ENCODE measurements around the gene SEMA6C. TPM values are rescaled to one million over a fixed set of nuclear protein-coding genes. Genes with fewer than 3 reads are reported as not detected.
"Not testable (repeated sequence)": the region's sequence is repeated elsewhere in the genome, so short reads cannot be mapped to it uniquely, and the experiment has no call there.

Gene SEMA6C
- total RNA-seq, 4 donors from 2014 or later, result 0.91 to 3.8 (median 2.0) TPM

DNA sequence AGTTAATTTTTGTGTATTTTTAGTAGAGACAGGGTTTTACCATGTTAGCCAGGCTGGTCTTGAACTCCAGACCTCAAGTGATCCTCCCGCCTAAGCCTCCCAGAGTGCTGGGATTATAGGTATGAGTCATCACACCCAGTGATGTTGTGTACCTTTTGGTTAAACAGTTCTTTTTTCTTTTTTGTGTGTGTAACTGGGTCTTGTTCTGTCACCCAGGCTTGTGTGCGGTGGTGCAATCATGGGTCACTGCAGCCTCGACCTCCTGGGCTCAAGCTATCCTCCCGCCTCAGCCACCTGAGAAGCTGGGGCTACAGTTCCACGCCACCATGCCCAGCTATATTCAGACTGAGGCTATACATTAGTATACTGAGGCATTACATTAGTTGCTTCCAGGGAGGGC is 38.1 kb downstream of the SEMA6C start:
- WGBS, 2 donors, result 93 to 96% methylated on average over 5 of the region's 5 CpGs
- Histone ChIP-seq H3K4me1 (peaks cover 0 to 12% (median 0%) of the 10 kb centered on the region in 3 donors), H3K27me3 (no peaks in the 10 kb centered on the region), H3K27ac (no peak overlapping the region), H3K36me3 (peaks cover 0 to 67% (median 0%) of the 10 kb centered on the region in 3 donors), H3K4me3 (no peak overlapping the region), H3K9me3 (no peaks in the 10 kb centered on the region)
- intact Hi-C loops (cut with DNase I), result no loop called here
- DNase-seq, result no peak
- no peak for TF ChIP-seq POLR2A (IDR thresholded peaks at IDR 0.05)
- TF ChIP-seq CTCF (IDR thresholded peaks at IDR 0.05), result no peak

DNA sequence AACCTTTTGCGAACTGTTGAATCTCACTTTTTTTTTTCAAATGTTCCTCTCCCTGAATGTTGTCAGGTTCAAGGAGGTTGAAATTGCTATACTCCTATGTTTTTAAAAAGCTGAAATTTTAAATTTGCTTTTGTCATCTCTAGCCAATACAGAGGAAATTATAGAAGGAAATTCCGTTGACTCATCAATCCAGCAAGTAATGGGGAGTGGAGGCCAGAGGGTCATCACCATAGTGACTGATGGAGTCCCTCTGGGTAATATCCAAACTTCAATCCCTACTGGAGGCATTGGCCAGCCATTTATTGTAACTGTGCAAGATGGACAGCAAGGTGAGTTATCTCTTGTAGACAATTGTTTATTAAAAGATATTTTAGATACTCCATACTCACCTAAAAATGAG is 39.5 kb downstream of the SEMA6C start:
- intact Hi-C loops (cut with DNase I), result no loop called here

DNA sequence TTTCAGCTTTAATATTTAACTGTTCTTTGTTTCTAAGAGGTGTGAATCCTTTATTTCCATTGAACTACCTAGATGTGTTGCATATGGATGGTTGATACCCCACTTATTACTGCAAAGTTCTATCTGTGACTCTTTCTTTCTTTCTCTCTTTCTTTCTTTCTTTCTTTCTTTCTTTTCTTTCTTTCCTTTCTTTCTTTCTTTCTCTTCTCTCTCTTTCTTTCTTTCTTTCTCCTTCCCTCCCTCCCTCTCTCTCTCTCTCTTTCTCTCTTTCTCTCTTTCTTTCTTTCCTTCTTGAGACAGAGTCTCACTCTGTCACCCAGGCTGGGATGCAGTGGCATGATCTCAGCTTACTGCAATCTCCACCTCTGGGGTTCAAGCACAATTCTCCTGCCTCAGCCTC is 41.8 kb downstream of the SEMA6C start:
- H3K4me3 ChIP-seq, result no peak overlapping the region
- no peak for DNase-seq
- TF ChIP-seq POLR2A (IDR thresholded peaks at IDR 0.05) (no peak), CTCF (IDR thresholded peaks at IDR 0.05) (no peak)
- intact Hi-C loops (cut with DNase I), result loop anchor here (5.0 kb wide), 1 partner anchor 53 kb away; the partner anchor contains the start of gene TNFAIP8L2
- H3K4me1 ChIP-seq, result peaks cover 0 to 12% (median 0%) of the 10 kb centered on the region in 3 donors
- H3K27ac ChIP-seq, result no peak overlapping the region
- no peaks in the 10 kb centered on the region for H3K27me3 ChIP-seq
- peaks cover 0 to 57% (median 0%) of the 10 kb centered on the region in 3 donors for H3K36me3 ChIP-seq
- H3K9me3 ChIP-seq, result no peaks in the 10 kb centered on the region

More for the DNA sequence above, 39.5 kb downstream of the SEMA6C start:
- no peak overlapping the region for H3K4me3 ChIP-seq
- H3K36me3 ChIP-seq, result peaks cover 0 to 66% (median 0%) of the 10 kb centered on the region in 3 donors
- H3K27me3 ChIP-seq, result no peaks in the 10 kb centered on the region
- no peak for DNase-seq
- WGBS, 2 donors, result 41 to 42% methylated on average over 2 of the region's 2 CpGs
- H3K27ac ChIP-seq, result peak overlapping the region in 1 of 4 donors; percentile 36
- H3K4me1 ChIP-seq, result peaks cover 0 to 12% (median 0%) of the 10 kb centered on the region in 3 donors
- no peak for TF ChIP-seq POLR2A (IDR thresholded peaks at IDR 0.05)
- no peak for TF ChIP-seq CTCF (IDR thresholded peaks at IDR 0.05)
- no peaks in the 10 kb centered on the region for H3K9me3 ChIP-seq

DNA sequence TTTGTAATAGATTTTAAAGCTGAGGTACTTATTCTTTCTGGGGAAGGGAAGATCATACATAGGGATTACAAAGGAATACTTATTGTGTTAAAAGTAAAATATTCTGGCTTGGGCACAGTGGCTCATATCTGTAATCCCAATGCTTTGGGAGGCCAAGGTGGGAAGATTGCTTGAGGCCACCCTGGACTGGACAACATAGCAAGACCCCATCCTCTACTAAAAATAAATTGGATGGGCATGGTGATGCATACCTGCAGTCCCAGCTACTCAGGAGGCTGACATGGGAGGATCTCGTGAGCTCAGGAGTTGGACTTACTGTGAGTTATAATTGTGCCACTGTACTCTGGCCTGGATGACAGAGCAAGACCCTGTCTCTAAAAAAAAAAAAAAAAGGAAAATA is 48.3 kb downstream of the SEMA6C start:
- WGBS, 2 donors, result 93 to 100% methylated on average over 1 of the region's 1 CpG
- Histone ChIP-seq H3K36me3 (peaks cover 0 to 43% (median 0%) of the 10 kb centered on the region in 3 donors), H3K4me1 (peaks cover 0 to 8% (median 0%) of the 10 kb centered on the region in 3 donors), H3K27me3 (no peaks in the 10 kb centered on the region), H3K9me3 (no peaks in the 10 kb centered on the region), H3K4me3 (no peak overlapping the region), H3K27ac (no peak overlapping the region)
- intact Hi-C loops (cut with DNase I), result no loop called here
- no peak for TF ChIP-seq CTCF (IDR thresholded peaks at IDR 0.05)
- DNase-seq, result no peak

GRCh38 chr1:151097426-151097825 is 49.0 kb downstream of the SEMA6C start:
- peaks cover 0 to 36% (median 0%) of the 10 kb centered on the region in 3 donors for H3K36me3 ChIP-seq
- 41 to 56% methylated on average over 6 of the region's 6 CpGs for WGBS, 2 donors
- H3K27me3 ChIP-seq; DNase-seq; H3K4me3 ChIP-seq; H3K9me3 ChIP-seq; H3K27ac ChIP-seq; intact Hi-C loops (cut with DNase I); H3K4me1 ChIP-seq: not testable (repeated sequence)

Measured in esophagus squamous epithelium (tissue), 5 donors.